ENCODE data around the gene CCND1. TPM values are rescaled to one million over a fixed set of nuclear protein-coding genes. Genes with fewer than 3 reads are reported as not detected.

CCND1 gene
- total RNA-seq (2022) (392 and 433 TPM in 2 replicates), Bru-seq, nascent RNA (percentile 97 among the genes with signal in this experiment), BruChase-seq, experiment 1, labeled RNA remaining after a 6-hour chase (percentile 99 among the genes with signal in this experiment), BruChase-seq, experiment 2, labeled RNA remaining after a 2-hour chase (percentile 99 among the genes with signal in this experiment)
- long read RNA-seq, full-length matches to known transcripts, result 59 of 157 reads
- long read RNA-seq, partial matches to known transcripts, result 97 of 157 reads
- long read RNA-seq, other reads (novel, unspliced or antisense), result 1 of 157 reads

DNA sequence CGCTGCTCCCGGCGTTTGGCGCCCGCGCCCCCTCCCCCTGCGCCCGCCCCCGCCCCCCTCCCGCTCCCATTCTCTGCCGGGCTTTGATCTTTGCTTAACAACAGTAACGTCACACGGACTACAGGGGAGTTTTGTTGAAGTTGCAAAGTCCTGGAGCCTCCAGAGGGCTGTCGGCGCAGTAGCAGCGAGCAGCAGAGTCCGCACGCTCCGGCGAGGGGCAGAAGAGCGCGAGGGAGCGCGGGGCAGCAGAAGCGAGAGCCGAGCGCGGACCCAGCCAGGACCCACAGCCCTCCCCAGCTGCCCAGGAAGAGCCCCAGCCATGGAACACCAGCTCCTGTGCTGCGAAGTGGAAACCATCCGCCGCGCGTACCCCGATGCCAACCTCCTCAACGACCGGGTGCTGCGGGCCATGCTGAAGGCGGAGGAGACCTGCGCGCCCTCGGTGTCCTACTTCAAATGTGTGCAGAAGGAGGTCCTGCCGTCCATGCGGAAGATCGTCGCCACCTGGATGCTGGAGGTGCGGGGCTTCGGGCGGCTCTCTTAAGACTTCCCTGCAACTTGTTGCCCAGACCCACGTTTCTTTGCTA is at the start of gene CCND1:
Gene CCND1 (plus strand): TSS at position 162 of the 587 bp plus-strand sequence. CDS start 158 bp downstream, at position 320.
- Mint-ChIP-seq H3K4me1 (ENCODE audit: low read depth, unreplicated experiment) (peaks cover 8% of the 10 kb centered on the region), H3K27me3 (ENCODE audit: unreplicated experiment) (no peaks in the 10 kb centered on the region), H3K9me3 (ENCODE audit: low read depth, unreplicated experiment) (no peaks in the 10 kb centered on the region), H3K36me3 (ENCODE audit: insufficient read depth, unreplicated experiment) (peaks cover 86% of the 10 kb centered on the region), H3K27ac (ENCODE audit: unreplicated experiment) (peak within 1 kb of the TSS; percentile 96), H3K4me3 (ENCODE audit: low read depth, unreplicated experiment) (peak within 1 kb of the TSS; percentile 88)
- intact Hi-C loops (cut with micrococcal nuclease; ENCODE audit: unreplicated experiment), result loop anchor here (1.0 to 5.0 kb wide), 4 partner anchors 144 to 344 kb away; no protein-coding TSS in a partner anchor
- peak; percentile 85 for DNase-seq
- BruUV-seq (replicated peaks), result TSS peak; percentile 76
- TF ChIP-seq CTCF (IDR thresholded peaks at IDR 0.05; ENCODE audit: unreplicated experiment), result peak; percentile 8
- CTCF ChIA-PET, result no interaction called here

- TF ChIP-seq CTCF (IDR thresholded peaks at IDR 0.05; ENCODE audit: unreplicated experiment), result no peak
- no peak overlapping the region for H3K4me3 Mint-ChIP-seq (ENCODE audit: low read depth, unreplicated experiment)
- no peak overlapping the region for H3K27ac Mint-ChIP-seq (ENCODE audit: unreplicated experiment)
- no peaks in the 10 kb centered on the region for H3K9me3 Mint-ChIP-seq (ENCODE audit: low read depth, unreplicated experiment)
- CTCF ChIA-PET, result no interaction called here
- intact Hi-C loops (cut with micrococcal nuclease; ENCODE audit: unreplicated experiment), result no loop called here
- BruUV-seq (replicated peaks), result no TSS peak
- peaks cover 5% of the 10 kb centered on the region for H3K4me1 Mint-ChIP-seq (ENCODE audit: low read depth, unreplicated experiment)
- H3K36me3 Mint-ChIP-seq (ENCODE audit: insufficient read depth, unreplicated experiment), result no peaks in the 10 kb centered on the region
- no peak for DNase-seq
- no peaks in the 10 kb centered on the region for H3K27me3 Mint-ChIP-seq (ENCODE audit: unreplicated experiment)
Measured at GRCh38 chr11:69592986-69593650, 47.8 kb upstream of the CCND1 start.

GRCh38 chr11:69593851-69594250 is 47.1 kb upstream of the CCND1 start:
- TF ChIP-seq CTCF (IDR thresholded peaks at IDR 0.05; ENCODE audit: unreplicated experiment), result no peak
- intact Hi-C loops (cut with micrococcal nuclease; ENCODE audit: unreplicated experiment), result no loop called here
- BruUV-seq (replicated peaks), result no TSS peak
- DNase-seq, result no peak
- Mint-ChIP-seq H3K27me3 (ENCODE audit: unreplicated experiment) (no peaks in the 10 kb centered on the region), H3K36me3 (ENCODE audit: insufficient read depth, unreplicated experiment) (no peaks in the 10 kb centered on the region), H3K9me3 (ENCODE audit: low read depth, unreplicated experiment) (no peaks in the 10 kb centered on the region), H3K4me3 (ENCODE audit: low read depth, unreplicated experiment) (no peak overlapping the region), H3K27ac (ENCODE audit: unreplicated experiment) (no peak overlapping the region), H3K4me1 (ENCODE audit: low read depth, unreplicated experiment) (no peaks in the 10 kb centered on the region)
- CTCF ChIA-PET, result no interaction called here

DNA sequence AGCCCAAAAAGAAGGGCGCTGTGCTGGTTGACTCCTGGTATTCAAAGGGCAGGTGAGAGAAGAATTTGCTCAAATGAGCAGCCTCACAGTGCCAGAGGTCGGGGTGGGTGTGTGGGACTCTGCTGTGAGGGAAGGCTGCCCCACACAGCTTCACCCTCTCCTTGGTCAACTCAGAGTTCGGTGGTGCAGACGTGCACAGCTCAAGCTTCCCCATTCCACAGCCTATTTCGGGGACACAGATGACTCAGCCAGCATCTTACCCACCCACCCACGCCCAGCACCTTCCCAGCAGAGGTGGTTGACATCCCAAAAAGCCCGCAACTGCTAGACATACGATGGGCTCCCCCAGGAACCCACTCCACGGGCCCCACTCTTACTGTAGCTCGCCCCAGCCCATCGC is 46.5 kb upstream of the CCND1 start:
- no peak for DNase-seq
- no peaks in the 10 kb centered on the region for H3K27me3 Mint-ChIP-seq (ENCODE audit: unreplicated experiment)
- H3K4me1 Mint-ChIP-seq (ENCODE audit: low read depth, unreplicated experiment), result no peaks in the 10 kb centered on the region
- no peak overlapping the region for H3K4me3 Mint-ChIP-seq (ENCODE audit: low read depth, unreplicated experiment)
- TF ChIP-seq CTCF (IDR thresholded peaks at IDR 0.05; ENCODE audit: unreplicated experiment), result no peak
- H3K36me3 Mint-ChIP-seq (ENCODE audit: insufficient read depth, unreplicated experiment), result no peaks in the 10 kb centered on the region
- H3K9me3 Mint-ChIP-seq (ENCODE audit: low read depth, unreplicated experiment), result no peaks in the 10 kb centered on the region
- intact Hi-C loops (cut with micrococcal nuclease; ENCODE audit: unreplicated experiment), result no loop called here
- H3K27ac Mint-ChIP-seq (ENCODE audit: unreplicated experiment), result no peak overlapping the region
- BruUV-seq (replicated peaks), result no TSS peak
- CTCF ChIA-PET, result no interaction called here

All from Calu3 (cell line).